Kasumi-1 (cell line): ENCODE results near the gene THUMPD2.
"Not testable (repeated sequence)": the region's sequence is repeated elsewhere in the genome, so short reads cannot be mapped to it uniquely, and the experiment has no call there.

Experiments used
- DNase-seq, 2 experiments: peaks; one replicate each; lab custom pipeline; 2025; lab: John Stamatoyannopoulos, UW

THUMPD2 gene

GRCh38 chr2:39757156-39757555, 21.9 kb downstream of the THUMPD2 start:
- no peak for DNase-seq

GRCh38 chr2:39755466-39755865, 23.6 kb downstream of the THUMPD2 start:
- no peak for DNase-seq

- no peak for DNase-seq
These were observed 35.7 kb downstream of the THUMPD2 start for GRCh38 chr2:39743269-39743776.

- no peak for DNase-seq
These were observed 37.2 kb downstream of the THUMPD2 start for GRCh38 chr2:39741871-39742270.

GRCh38 chr2:39739386-39739785, 39.7 kb downstream of the THUMPD2 start:
- DNase-seq: no peak

GRCh38 chr2:39738936-39739335, 40.1 kb downstream of the THUMPD2 start:
- no peak for DNase-seq

- DNase-seq: peak; percentile 77 to 79
These were observed 41.4 kb downstream of the THUMPD2 start for GRCh38 chr2:39737661-39738060.

GRCh38 chr2:39736640-39737039, 42.4 kb downstream of the THUMPD2 start:
- DNase-seq: no peak

GRCh38 chr2:39735648-39736047, 43.4 kb downstream of the THUMPD2 start:
- DNase-seq: no peak

GRCh38 chr2:39734445-39734844, 44.6 kb downstream of the THUMPD2 start:
- no peak for DNase-seq

- DNase-seq: no peak
These were observed 45.9 kb downstream of the THUMPD2 start for GRCh38 chr2:39733070-39733674.

GRCh38 chr2:39732482-39732881, 46.6 kb downstream of the THUMPD2 start:
- no peak for DNase-seq

- DNase-seq: no peak
These were observed 47.5 kb downstream of the THUMPD2 start for GRCh38 chr2:39731546-39731945.

- peak; percentile 55 to 68 for DNase-seq
These were observed 48.3 kb downstream of the THUMPD2 start for GRCh38 chr2:39730685-39731302.

GRCh38 chr2:39730276-39730675, 48.8 kb downstream of the THUMPD2 start:
- DNase-seq: no peak

- peak; percentile 66 to 69 for DNase-seq
These were observed 50.1 kb downstream of the THUMPD2 start for GRCh38 chr2:39728941-39729351.

- DNase-seq: not testable (repeated sequence)
These were observed 51.0 kb downstream of the THUMPD2 start for GRCh38 chr2:39728085-39728484.

GRCh38 chr2:39725401-39725800, 53.7 kb downstream of the THUMPD2 start:
- no peak for DNase-seq

GRCh38 chr2:39724828-39725144, 54.3 kb downstream of the THUMPD2 start:
- DNase-seq: no peak

GRCh38 chr2:39723946-39724827, 54.9 kb downstream of the THUMPD2 start:
- no peak for DNase-seq

GRCh38 chr2:39723497-39723896, 55.6 kb downstream of the THUMPD2 start:
- DNase-seq: no peak

- no peak for DNase-seq
These were observed 58.1 kb downstream of the THUMPD2 start for GRCh38 chr2:39720970-39721369.

GRCh38 chr2:39719317-39719716, 59.7 kb downstream of the THUMPD2 start:
- no peak for DNase-seq
